Heart left ventricle (tissue), 16 donors: ENCODE results near the gene PRKG1. TPM values are rescaled to one million over a fixed set of nuclear protein-coding genes. Genes with fewer than 3 reads are reported as not detected.
"Not testable (repeated sequence)": the region's sequence is repeated elsewhere in the genome, so short reads cannot be mapped to it uniquely, and the experiment has no call there.

ENCODE experiments used
- ATAC-seq, 4 donors: fragments of 200-7000 bp; cut with Tn5 transposase; one replicate each; pipeline ENCODE4 v1.9.1; 2020 to 2022; ENCODE audit warnings: moderate library complexity in 4 of 4, mild to moderate bottlenecking in 3 of 4, moderate number of reproducible peaks in 1 of 4
- DNase-seq, 5 donors: peaks; one replicate each; pipeline ENCODE4 v3.0.0-alpha.2; 2020
- H3K27ac ChIP-seq, 12 donors: fragments of 200-600 bp; sonication (generic) in 4 of 12; one replicate each; pipeline versions ENCODE4 v1.5.0 to v1.8.0; 2016 to 2022; ENCODE audit warnings: mild to moderate bottlenecking in 2 of 12
- H3K27me3 ChIP-seq, 9 donors: fragments of 200-600 bp; sonication (generic) in 2 of 9; one replicate each; pipeline versions ENCODE4 v1.5.1 to v1.8.0; 2016 to 2022; ENCODE audit warnings: mild to moderate bottlenecking in 3 of 9
- H3K36me3 ChIP-seq, 9 donors: fragments of 200-600 bp; sonication (generic) in 2 of 9; one replicate each; pipeline versions ENCODE4 v1.5.0 to v1.8.0; 2018 to 2022; ENCODE audit warnings: mild to moderate bottlenecking in 2 of 9
- H3K4me1 ChIP-seq, 12 donors: fragments of 200-600 bp; sonication (generic) in 4 of 12; one replicate each; pipeline versions ENCODE4 v1.5.0 to v1.8.0; 2016 to 2022; ENCODE audit warnings: mild to moderate bottlenecking in 3 of 12
- H3K4me3 ChIP-seq, 12 donors: fragments of 200-600 bp; sonication (generic) in 4 of 12; one replicate each; pipeline versions ENCODE4 v1.5.0 to v1.8.0; 2017 to 2022; ENCODE audit warnings: mild to moderate bottlenecking in 9 of 12, moderate library complexity in 4 of 12
- H3K9me3 ChIP-seq, 12 donors: fragments of 200-600 bp; sonication (generic) in 4 of 12; one replicate each; pipeline versions ENCODE4 v1.5.0 to v1.8.0; 2016 to 2022; ENCODE audit warnings: mild to moderate bottlenecking in 1 of 12
- POLR2A ChIP-seq, 2 donors: fragments of 450-650 bp; IDR thresholded peaks; one replicate each; pipeline ENCODE4 v1.6.1; 2017; ENCODE audit warnings: antibody characterized with exemption in 2 of 2, mild to moderate bottlenecking in 2 of 2, moderate library complexity in 2 of 2
- WGBS, 4 donors: extraction: QIAGEN DNeasy Blood & Tissue Kit in 2 of 4; methylation state at CpG; one replicate each; pipeline versions ENCODE4 v1.1.5 to v1.1.7; 2013 to 2018; 5-methylcytosine and 5-hydroxymethylcytosine counted together
- intact Hi-C, 10 donors: fragments of 100-400 bp; cut with DNase I; formaldehyde crosslinking; loops; one replicate each; pipeline versions ENCODE4 v1.11.1 to v1.14.2; 2022
- polyA plus RNA-seq, 2 donors: library from polyadenylated mRNA; stranded (reverse); fragments of 200-250 nt; gene quantifications; one replicate each; pipeline ENCODE4 v1.2.3, GENCODE V29; 2013
- total RNA-seq, 9 donors: library from RNA; depleted of rRNA in 2 of 9; stranded (reverse); fragments of >200 nt in 2 of 9; fragmentation: NEBNext Ultra II Directional in 3 of 9; extraction: Animal tissue kit (Norgen Biotek cat#: 25700) in 3 of 9; gene quantifications; one replicate each; pipeline versions ENCODE4 v1.1.0 to v1.2.4, GENCODE V29; 2016 to 2023
- TF ChIP-seq, protein P1 (sequence below), 12 donors: fragments of 200-600 bp; sonication (generic) in 4 of 12; IDR thresholded peaks; one replicate each; pipeline versions ENCODE4 v1.5.0 to v1.8.0; 2018 to 2022; ENCODE audit warnings: antibody characterized with exemption in 12 of 12, mild to moderate bottlenecking in 5 of 12
- donor health status: ischemic (EF 13 %, LVEDD 7.1; RV severe dilation, severe dysfunction).
- donor health status: healthy with polysubstance abuse.
- donor health status: DM: no; HTN: yes; CAD: no.
- donor health status: DM: no; HTN: no; CAD: no.
- donor health status: ischemic (EF 25% LVEDD 6.9; RV normal size, moderate dysfunction).
- donor health status: ischemic (EF 25% LVEDD 5.7; RV mildly dilated, moderate dysfunction).
- donor health status: healthy.
- donor health status: DM: yes; HTN: yes; CAD: no.
- donor health status: ischemic (EF 35%, LVEDD 5.7; RV mildly dilated, moderate dysfunction).
- donor health status: nonischemic (EF 11% LVEDD 7.7; RV severe dilation, severe dysfunction).
- donor health status: DM: yes; HTN: yes; CAD: no.
- donor health status: PGD.
- donor health status: ischemic (EF 29% LVEDD 5.4; RV normal size, mild dysfunction).
- donor health status: nonischemic (EF 23%, LVEDD 6.1; RV moderate dilation, normal function).

The PRKG1 gene
- total and polyA plus RNA-seq, 11 donors: 5.5 to 37.3 (median 29.3) TPM

DNA sequence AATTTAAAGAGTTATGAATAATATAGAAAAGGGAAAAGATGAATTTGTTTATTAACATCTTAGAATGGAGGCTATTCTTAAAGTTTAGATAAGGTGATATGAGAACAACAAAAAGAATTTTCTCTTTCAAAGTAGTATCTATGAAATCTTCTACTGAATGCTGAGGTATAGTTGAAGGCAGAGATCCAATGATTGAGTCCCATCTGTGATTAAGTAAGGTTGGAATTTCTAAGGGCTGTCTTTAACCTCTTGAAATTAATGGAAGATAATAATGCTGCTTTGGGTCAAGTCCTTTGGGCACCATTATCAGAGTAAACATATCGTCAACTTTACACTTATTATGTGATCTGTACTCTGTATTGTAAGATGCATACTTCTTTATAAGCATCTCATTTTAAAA, 307.9 kb downstream of the PRKG1 start:
- intact Hi-C loops: loop anchor here in 1 of 10 donors (10.0 kb wide), 1 partner anchor 573 kb away; no protein-coding TSS in a partner anchor
- ATAC-seq (no peak), DNase-seq (no peak)
- WGBS, 4 donors: 81 to 89% (median 84%) methylated on average over 1 of the region's 1 CpG
- no peaks in the 10 kb centered on the region for H3K36me3 ChIP-seq
- H3K27ac ChIP-seq: no peak overlapping the region
- H3K4me1 ChIP-seq: peaks cover 0 to 29% (median 11%) of the 10 kb centered on the region in 12 donors
- H3K9me3 ChIP-seq: no peaks in the 10 kb centered on the region
- H3K4me3 ChIP-seq: no peak overlapping the region
- no peaks in the 10 kb centered on the region for H3K27me3 ChIP-seq
- no peak for TF ChIP-seq POLR2A (IDR thresholded peaks at IDR 0.05)
- TF ChIP-seq, protein P1, sequence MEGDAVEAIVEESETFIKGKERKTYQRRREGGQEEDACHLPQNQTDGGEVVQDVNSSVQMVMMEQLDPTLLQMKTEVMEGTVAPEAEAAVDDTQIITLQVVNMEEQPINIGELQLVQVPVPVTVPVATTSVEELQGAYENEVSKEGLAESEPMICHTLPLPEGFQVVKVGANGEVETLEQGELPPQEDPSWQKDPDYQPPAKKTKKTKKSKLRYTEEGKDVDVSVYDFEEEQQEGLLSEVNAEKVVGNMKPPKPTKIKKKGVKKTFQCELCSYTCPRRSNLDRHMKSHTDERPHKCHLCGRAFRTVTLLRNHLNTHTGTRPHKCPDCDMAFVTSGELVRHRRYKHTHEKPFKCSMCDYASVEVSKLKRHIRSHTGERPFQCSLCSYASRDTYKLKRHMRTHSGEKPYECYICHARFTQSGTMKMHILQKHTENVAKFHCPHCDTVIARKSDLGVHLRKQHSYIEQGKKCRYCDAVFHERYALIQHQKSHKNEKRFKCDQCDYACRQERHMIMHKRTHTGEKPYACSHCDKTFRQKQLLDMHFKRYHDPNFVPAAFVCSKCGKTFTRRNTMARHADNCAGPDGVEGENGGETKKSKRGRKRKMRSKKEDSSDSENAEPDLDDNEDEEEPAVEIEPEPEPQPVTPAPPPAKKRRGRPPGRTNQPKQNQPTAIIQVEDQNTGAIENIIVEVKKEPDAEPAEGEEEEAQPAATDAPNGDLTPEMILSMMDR (IDR thresholded peaks at IDR 0.05): no peak

DNA sequence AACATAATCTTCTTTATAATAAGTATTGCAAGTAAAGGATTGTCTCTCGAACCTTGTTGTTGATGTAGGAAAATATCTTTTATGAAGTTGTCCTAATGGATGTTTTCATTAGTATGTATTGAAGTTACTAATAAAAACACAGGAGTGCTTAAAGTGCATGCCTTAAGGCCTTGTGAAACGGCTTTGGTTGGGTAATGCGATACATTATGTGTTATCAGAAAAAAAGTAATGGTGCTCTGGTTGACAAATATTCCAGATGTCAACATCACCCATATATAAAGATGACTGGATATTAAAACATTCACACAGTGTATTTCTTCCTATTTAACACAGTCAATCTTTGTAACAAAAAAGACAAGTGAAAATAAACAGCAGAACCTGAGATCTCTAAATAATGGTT, 310.7 kb downstream of the PRKG1 start:
- WGBS, 4 donors: 81 to 94% (median 88%) methylated on average over 3 of the region's 3 CpGs
- no peak for TF ChIP-seq POLR2A (IDR thresholded peaks at IDR 0.05)
- TF ChIP-seq, protein P1 (IDR thresholded peaks at IDR 0.05): no peak
- DNase-seq: no peak
- no peaks in the 10 kb centered on the region for H3K27me3 ChIP-seq
- intact Hi-C loops: loop anchor here in 3 of 10 donors (5.0 to 10.0 kb wide), 2 partner anchors 37 to 570 kb away; no protein-coding TSS in a partner anchor
- H3K9me3 ChIP-seq: no peaks in the 10 kb centered on the region
- ATAC-seq: no peak
- no peak overlapping the region for H3K4me3 ChIP-seq
- H3K36me3 ChIP-seq: no peaks in the 10 kb centered on the region
- H3K27ac ChIP-seq: peak overlapping the region in 1 of 12 donors; percentile 30
- peaks cover 0 to 21% (median 10%) of the 10 kb centered on the region in 12 donors for H3K4me1 ChIP-seq

DNA sequence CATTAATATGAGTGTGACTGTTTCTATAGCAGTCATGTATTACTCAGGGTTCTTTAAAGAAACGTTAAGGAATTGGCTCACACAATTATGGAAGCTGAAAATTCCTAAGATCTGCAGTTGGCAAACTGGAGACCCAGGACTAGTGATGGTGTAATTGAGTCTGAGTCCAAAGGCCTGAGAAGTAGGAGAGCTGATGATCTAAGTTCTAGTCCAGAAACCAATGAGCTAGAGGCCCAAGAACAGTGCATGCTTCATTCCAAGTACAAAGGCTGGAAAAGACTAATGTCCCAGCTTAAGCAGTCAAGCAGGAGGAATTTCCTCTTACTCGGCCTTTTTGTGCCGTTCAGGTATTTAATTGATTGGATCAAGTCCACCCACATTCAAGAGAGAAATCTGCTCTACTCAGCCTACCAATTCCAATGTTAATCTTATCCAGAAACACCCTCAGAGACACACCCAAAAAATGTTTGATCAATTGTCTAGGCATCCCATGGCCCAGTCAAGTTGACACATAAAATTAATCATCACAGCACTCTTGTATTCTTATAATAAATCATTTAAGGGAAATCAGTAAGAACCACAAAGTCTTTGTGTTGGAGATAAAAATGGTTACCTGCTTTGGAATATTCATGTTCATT, 312.1 kb downstream of the PRKG1 start:
- peaks cover 0 to 32% (median 12%) of the 10 kb centered on the region in 12 donors for H3K4me1 ChIP-seq
- no peak overlapping the region for H3K4me3 ChIP-seq
- H3K27ac ChIP-seq: no peak overlapping the region
- H3K27me3 ChIP-seq: no peaks in the 10 kb centered on the region
- H3K9me3 ChIP-seq: no peaks in the 10 kb centered on the region
- 59 to 78% (median 66%) methylated on average over 3 of the region's 3 CpGs for WGBS, 4 donors
- intact Hi-C loops: loop anchor here in 3 of 10 donors (5.0 to 10.0 kb wide), 2 partner anchors 36 to 568 kb away; no protein-coding TSS in a partner anchor
- DNase-seq (no peak), ATAC-seq (no peak)
- TF ChIP-seq POLR2A (IDR thresholded peaks at IDR 0.05): no peak
- TF ChIP-seq, protein P1 (IDR thresholded peaks at IDR 0.05): no peak
- no peaks in the 10 kb centered on the region for H3K36me3 ChIP-seq

DNA sequence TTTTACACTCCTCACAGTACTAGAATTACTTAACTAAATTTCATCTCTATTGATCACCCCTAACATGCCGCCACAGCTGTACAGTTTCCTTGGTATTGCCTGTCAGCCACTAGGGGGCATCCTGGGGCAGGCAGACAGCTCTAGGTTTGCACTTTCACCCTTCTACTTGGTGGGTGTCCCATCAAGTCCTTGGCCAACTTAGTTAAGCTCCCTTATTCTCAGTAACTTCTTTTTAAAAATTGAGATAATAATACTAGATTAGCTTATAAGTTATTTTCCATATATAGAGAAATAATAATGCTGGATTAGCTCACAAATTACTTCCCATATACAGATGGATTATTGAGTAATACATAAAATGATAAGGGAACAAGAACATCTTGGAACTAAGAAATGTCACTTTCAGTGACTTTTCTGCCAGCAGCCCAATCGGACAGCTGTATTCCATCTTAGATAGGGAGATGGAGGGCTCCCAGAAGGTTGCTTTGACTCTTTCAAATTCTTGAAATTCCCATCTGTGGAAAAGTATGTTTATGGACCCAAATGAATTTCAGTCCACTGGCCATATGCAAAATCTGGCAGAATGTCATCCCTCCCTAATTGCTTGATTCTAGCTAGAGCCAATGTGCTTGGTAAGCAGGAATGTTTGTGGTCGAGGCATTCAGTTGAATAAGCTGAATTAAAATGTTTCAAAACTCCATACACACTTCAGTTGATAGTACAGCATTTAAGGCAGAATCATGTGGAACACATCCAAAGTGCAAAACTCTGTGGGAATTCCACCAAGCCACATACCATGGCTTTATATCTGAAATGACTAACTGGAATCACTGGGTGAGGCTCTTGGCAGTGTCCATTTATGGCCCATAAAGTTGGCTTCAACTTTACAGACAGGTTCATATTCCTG, 315.4 kb downstream of the PRKG1 start:
- WGBS, 4 donors: 60 to 74% (median 64%) methylated on average over 3 of the region's 3 CpGs
- H3K4me1 ChIP-seq: peaks cover 0 to 23% (median 6%) of the 10 kb centered on the region in 12 donors
- no peaks in the 10 kb centered on the region for H3K9me3 ChIP-seq
- peak overlapping the region in 3 of 12 donors; percentile 10 to 19 (median 19) for H3K27ac ChIP-seq
- H3K4me3 ChIP-seq: no peak overlapping the region
- intact Hi-C loops: loop anchor here in 3 of 10 donors (5.0 to 10.0 kb wide), 2 partner anchors 33 to 565 kb away; no protein-coding TSS in a partner anchor
- TF ChIP-seq, protein P1 (IDR thresholded peaks at IDR 0.05): peak; percentile 53 to 81 (median 74)
- no peak for TF ChIP-seq POLR2A (IDR thresholded peaks at IDR 0.05)
- H3K36me3 ChIP-seq: no peaks in the 10 kb centered on the region
- H3K27me3 ChIP-seq: no peaks in the 10 kb centered on the region
- DNase-seq (peak; percentile 37 to 60 (median 46)), ATAC-seq (peak; percentile 55 to 80 (median 73))

DNA sequence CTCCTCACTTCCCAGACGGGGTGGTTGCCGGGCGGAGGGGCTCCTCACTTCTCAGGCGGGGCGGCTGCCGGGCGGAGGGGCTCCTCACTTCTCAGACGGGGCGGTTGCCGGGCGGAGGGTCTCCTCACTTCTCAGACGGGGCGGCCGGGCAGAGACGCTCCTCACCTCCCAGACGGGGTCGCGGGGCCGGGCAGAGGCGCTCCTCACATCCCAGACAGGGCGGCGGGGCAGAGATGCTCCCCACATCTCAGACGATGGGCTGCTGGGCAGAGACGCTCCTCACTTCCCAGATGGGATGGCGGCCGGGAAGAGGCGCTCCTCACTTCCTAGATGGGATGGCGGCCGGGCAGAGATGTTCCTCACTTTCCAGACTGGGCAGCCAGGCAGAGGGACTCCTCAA, 318.7 kb downstream of the PRKG1 start:
- intact Hi-C loops: not testable (repeated sequence)
- WGBS, 4 donors: 97 to 98% (median 97%) methylated on average over 16 to 29 of the region's 29 CpGs

More for the DNA sequence above, 318.7 kb downstream of the PRKG1 start:
- not testable (repeated sequence) for H3K27me3 ChIP-seq, H3K9me3 ChIP-seq, ATAC-seq, H3K27ac ChIP-seq, H3K36me3 ChIP-seq, DNase-seq, H3K4me3 ChIP-seq
- H3K4me1 ChIP-seq: peaks cover 0 to 33% (median 16%) of the 10 kb centered on the region in 12 donors
